H1 (cell line): Measurements from ENCODE around the gene DYNLT2B. TPM values are rescaled to one million over a fixed set of nuclear protein-coding genes. Genes with fewer than 3 reads are reported as not detected.

Experiments used
- CTCF ChIA-PET: fragments of 300-600 bp; sonication (Branson Sonifier 250); formaldehyde crosslinking; loops from one replicate; lab custom pipeline; 2021; ENCODE audit not compliant: partially characterized antibody; lab: Charles Lee
- POLR2A ChIA-PET: fragments of 300-600 bp; sonication (Branson Sonifier 250); formaldehyde crosslinking; loops from one replicate; lab custom pipeline; 2021; ENCODE audit warnings: inconsistent platforms; ENCODE audit not compliant: partially characterized antibody; lab: Charles Lee
- DNase-seq, 2 experiments: peaks; one replicate each; pipeline versions ENCODE4 v3.0.0 to v3.0.0-alpha.2; 2010 to 2022; ENCODE audit warnings: low spot score in 2 of 2, low read depth in 1 of 2, mixed read lengths in 1 of 2
- FAIRE-seq: peaks from 2 replicates; lab custom pipeline; 2011; peaks lifted over from hg19 to GRCh38; lab: Jason Lieb, UNC
- H2AFZ ChIP-seq: 2 replicates; pipeline ENCODE4 v1.8.1; 2012; ENCODE audit warnings: low read length, inconsistent platforms
- H2AK5ac ChIP-seq: 2 replicates; pipeline ENCODE4 v1.6.1; 2013; ENCODE audit warnings: low read depth, low read length
- H2BK120ac ChIP-seq: replicated peaks from 2 replicates; pipeline ENCODE3; 2013; ENCODE audit warnings: low read depth, low read length, inconsistent platforms
- H2BK12ac ChIP-seq: 2 replicates; pipeline ENCODE4 v1.6.1; 2013; ENCODE audit warnings: low read depth, low read length
- H2BK15ac ChIP-seq: 2 replicates; pipeline ENCODE4 v1.6.1; 2013; ENCODE audit warnings: low read length
- H2BK20ac ChIP-seq: 2 replicates; pipeline ENCODE4 v1.6.1; 2013; ENCODE audit warnings: low read length
- H2BK5ac ChIP-seq: 2 replicates; pipeline ENCODE4 v1.6.1; 2013; ENCODE audit warnings: low read depth, low read length
- H3K14ac ChIP-seq: 2 replicates; pipeline ENCODE4 v1.6.1; 2013; ENCODE audit warnings: inconsistent platforms; ENCODE audit not compliant: insufficient read length
- H3K18ac ChIP-seq: 2 replicates; pipeline ENCODE4 v1.6.1; 2013; ENCODE audit warnings: low read length; ENCODE audit errors: extremely low read depth
- H3K23ac ChIP-seq: 2 replicates; pipeline ENCODE4 v1.6.1; 2013; ENCODE audit warnings: inconsistent platforms; ENCODE audit not compliant: insufficient read length
- H3K23me2 ChIP-seq: 2 replicates; pipeline ENCODE4 v1.6.1; 2013; ENCODE audit warnings: low read depth, low read length
- H3K27ac ChIP-seq: 2 replicates; pipeline ENCODE4 v1.6.1; 2011; ENCODE audit warnings: low read depth, low read length, inconsistent platforms
- H3K27me3 ChIP-seq, 4 experiments: replicated peaks in 1 of 4; 1 replicate in 1 of 4; 2 replicates in 3 of 4; pipeline versions ENCODE4 v1.6.1 to v1.8.1; 2011 to 2013; ENCODE audit warnings: low read length in 3 of 4, mild to moderate bottlenecking in 3 of 4, inconsistent platforms in 2 of 4, mixed read lengths in 2 of 4, moderate library complexity in 1 of 4; ENCODE audit not compliant: control insufficient read depth in 3 of 4, insufficient read depth in 3 of 4; ENCODE audit errors: extremely low read depth in 1 of 4
- H3K36me3 ChIP-seq, 4 experiments: 2 replicates each; pipeline versions ENCODE4 v1.6.1 to v1.8.1; 2011 to 2013; ENCODE audit warnings: mild to moderate bottlenecking in 4 of 4, low read length in 3 of 4, moderate library complexity in 2 of 4, control low read depth in 1 of 4, inconsistent platforms in 1 of 4; ENCODE audit not compliant: insufficient read depth in 4 of 4, control insufficient read depth in 2 of 4
- H3K4ac ChIP-seq: replicated peaks from 2 replicates; pipeline ENCODE3; 2013; ENCODE audit warnings: low read length, low read depth, mixed read lengths, inconsistent platforms; ENCODE audit not compliant: insufficient read length
- H3K4me1 ChIP-seq, 4 experiments: replicated peaks in 1 of 4; 1 replicate in 1 of 4; 2 replicates in 3 of 4; pipeline versions ENCODE4 v1.6.1 to v1.8.1; 2011 to 2013; ENCODE audit warnings: low read length in 3 of 4, inconsistent platforms in 2 of 4, mixed read lengths in 1 of 4; ENCODE audit not compliant: insufficient read depth in 4 of 4, control insufficient read depth in 3 of 4
- H3K4me2 ChIP-seq, 2 experiments: 2 replicates each; pipeline versions ENCODE4 v1.6.1 to v1.8.1; 2011 to 2013; ENCODE audit warnings: low read depth in 2 of 2, low read length in 2 of 2, control low read depth in 1 of 2, inconsistent platforms in 1 of 2, mild to moderate bottlenecking in 1 of 2; ENCODE audit not compliant: insufficient read depth in 1 of 2
- H3K4me3 ChIP-seq, 4 experiments: fragments of 200-600, 300-600 bp in 1 of 4; sonication (generic), shearing (Covaris generic), sonication (Bioruptor Twin) in 1 of 4; 2 replicates each; pipeline versions ENCODE4 v1.5.1 to v1.8.1; 2011 to 2016; ENCODE audit warnings: low read length in 4 of 4, low read depth in 3 of 4, control low read depth in 2 of 4, inconsistent platforms in 2 of 4, mild to moderate bottlenecking in 2 of 4, mixed read lengths in 1 of 4, moderate library complexity in 1 of 4; ENCODE audit not compliant: insufficient read depth in 2 of 4; ENCODE audit errors: extremely low read depth in 1 of 4
- H3K56ac ChIP-seq: replicated peaks from 2 replicates; pipeline ENCODE3; 2013; ENCODE audit warnings: low read depth, mild to moderate bottlenecking, mixed read lengths, low read length, inconsistent platforms; ENCODE audit not compliant: insufficient read length
- H3K79me1 ChIP-seq: 2 replicates; pipeline ENCODE4 v1.6.1; 2013; ENCODE audit warnings: low read depth, low read length, control low read depth
- H3K79me2 ChIP-seq, 2 experiments: 2 replicates each; pipeline versions ENCODE4 v1.6.1 to v1.8.1; 2012 to 2013; ENCODE audit warnings: low read length in 2 of 2, mild to moderate bottlenecking in 2 of 2, inconsistent platforms in 1 of 2; ENCODE audit not compliant: insufficient read depth in 2 of 2, control insufficient read depth in 1 of 2
- H3K9ac ChIP-seq, 4 experiments: replicated peaks in 1 of 4; 1 replicate in 1 of 4; 2 replicates in 3 of 4; pipeline versions ENCODE4 v1.6.1 to v1.8.1; 2011 to 2013; ENCODE audit warnings: low read depth in 3 of 4, low read length in 3 of 4, control low read depth in 2 of 4, mild to moderate bottlenecking in 2 of 4, moderate library complexity in 2 of 4, inconsistent platforms in 1 of 4; ENCODE audit errors: extremely low read depth in 1 of 4
- H3K9me3 ChIP-seq, 2 experiments: 2 replicates each; pipeline versions ENCODE4 v1.6.1 to v1.8.1; 2012 to 2013; ENCODE audit warnings: mild to moderate bottlenecking in 2 of 2, moderate library complexity in 2 of 2, control low read depth in 1 of 2, inconsistent platforms in 1 of 2, low read depth in 1 of 2, low read length in 1 of 2, mixed read lengths in 1 of 2; ENCODE audit not compliant: insufficient read depth in 2 of 2
- H4K20me1 ChIP-seq, 2 experiments: replicated peaks in 1 of 2; 2 replicates each; pipeline versions ENCODE3 to v1.8.1; 2011 to 2013; ENCODE audit warnings: inconsistent platforms in 2 of 2, low read length in 2 of 2, mild to moderate bottlenecking in 1 of 2; ENCODE audit not compliant: insufficient read depth in 2 of 2, control insufficient read depth in 1 of 2
- H4K5ac ChIP-seq: 2 replicates; pipeline ENCODE4 v1.6.1; 2013; ENCODE audit warnings: low read length, low read depth, mixed read lengths, inconsistent platforms; ENCODE audit not compliant: insufficient read length
- H4K8ac ChIP-seq: 2 replicates; pipeline ENCODE4 v1.8.0; 2013; ENCODE audit warnings: mild to moderate bottlenecking, moderate library complexity, low read length, inconsistent platforms; ENCODE audit not compliant: insufficient read depth; ENCODE audit errors: extremely low read depth
- H4K91ac ChIP-seq: replicated peaks from 2 replicates; pipeline ENCODE3; 2013; ENCODE audit warnings: low read length, mixed read lengths, inconsistent platforms; ENCODE audit not compliant: insufficient read length
- CEBPB ChIP-seq: IDR thresholded peaks from 2 replicates; pipeline ENCODE4 v1.6.1; 2012; ENCODE audit warnings: low read depth, low read length
- CHD2 ChIP-seq: IDR thresholded peaks from 2 replicates; pipeline ENCODE4 v1.6.1; 2012; ENCODE audit warnings: low read length, improper control_type of control experiment
- EGR1 ChIP-seq: IDR thresholded peaks from 2 replicates; pipeline ENCODE4 v1.6.1; 2011; ENCODE audit warnings: low read depth, low read length, borderline replicate concordance
- FOSL1 ChIP-seq: IDR thresholded peaks from 2 replicates; pipeline ENCODE4 v1.6.1; 2011; ENCODE audit warnings: mild to moderate bottlenecking, low read depth, low read length, moderate library complexity; ENCODE audit not compliant: insufficient read depth
- MAX ChIP-seq: IDR thresholded peaks from 2 replicates; pipeline ENCODE4 v1.6.1; 2012; ENCODE audit warnings: inconsistent platforms
- NRF1 ChIP-seq: IDR thresholded peaks from 2 replicates; pipeline ENCODE4 v1.6.1; 2011; ENCODE audit warnings: mild to moderate bottlenecking, low read depth, low read length, improper control_type of control experiment
- POLR2A ChIP-seq, 2 experiments: IDR thresholded peaks; 1 replicate in 1 of 2; 2 replicates in 1 of 2; pipeline ENCODE4 v1.6.1; 2011; ENCODE audit warnings: low read depth in 2 of 2, low read length in 2 of 2, mild to moderate bottlenecking in 2 of 2; ENCODE audit errors: control extremely low read depth in 1 of 2
- RNF2 ChIP-seq: fragments of 200-900, 300-1000 bp; sonication (generic); IDR thresholded peaks from 2 replicates; pipeline ENCODE4 v1.7.1; 2016; ENCODE audit warnings: borderline replicate concordance, low read depth, mild to moderate bottlenecking, antibody characterized with exemption, low read length; ENCODE audit not compliant: poor library complexity, severe bottlenecking; ENCODE audit errors: missing control alignments
- SIN3A ChIP-seq, 2 experiments: IDR thresholded peaks in 1 of 2; conservative IDR thresholded peaks in 1 of 2; 2 replicates each; pipeline ENCODE4 v1.6.1; 2011 to 2012; ENCODE audit warnings: low read length in 2 of 2, improper control_type of control experiment in 1 of 2, low read depth in 1 of 2, mild to moderate bottlenecking in 1 of 2
- SIRT6 ChIP-seq: IDR thresholded peaks from one replicate; pipeline ENCODE4 v1.7.1; 2012; ENCODE audit warnings: low read length, inconsistent platforms
- SP1 ChIP-seq: IDR thresholded peaks from 2 replicates; pipeline ENCODE4 v1.6.1; 2011; ENCODE audit warnings: low read depth, low read length
- SRF ChIP-seq: IDR thresholded peaks from 2 replicates; pipeline ENCODE4 v1.6.1; 2011; ENCODE audit warnings: mild to moderate bottlenecking, low read depth, low read length, moderate library complexity
- TAF7 ChIP-seq: optimal IDR thresholded peaks from 2 replicates; pipeline ENCODE3; 2011; ENCODE audit warnings: low read depth, mild to moderate bottlenecking, inconsistent platforms, low read length, moderate library complexity, borderline replicate concordance
- USF2 ChIP-seq: IDR thresholded peaks from 2 replicates; pipeline ENCODE4 v1.6.1; 2011; ENCODE audit warnings: low read length, improper control_type of control experiment
- WGBS, 2 experiments: shearing (Covaris generic) in 1 of 2; methylation state at CpG; one replicate each; pipeline versions ENCODE4 v1.1.6 to v1.1.7; 2013 to 2015; ENCODE audit warnings: low lambda C conversion rate in 2 of 2, mixed read lengths in 2 of 2, inconsistent platforms in 1 of 2, low coverage in 1 of 2, missing lambda C conversion rate in 1 of 2; ENCODE audit not compliant: insufficient replicate concordance in 2 of 2, insufficient coverage in 1 of 2, insufficient read length in 1 of 2; ENCODE audit errors: extremely low coverage in 1 of 2, missing lambda C conversion rate in 1 of 2; 5-methylcytosine and 5-hydroxymethylcytosine counted together
- polyA plus RNA-seq, 7 experiments: library from polyadenylated mRNA; depleted of rRNA in 3 of 7; stranded (reverse) in 5 of 7; unstranded in 2 of 7; fragments of >200 nt in 5 of 7; fragments of 200-250 nt in 2 of 7; gene quantifications; 1 replicate in 5 of 7; 2 replicates in 1 of 7; 4 replicates in 1 of 7; pipeline versions ENCODE4 v1.2.1 to v1.2.3, GENCODE V29; 2011 to 2013; ENCODE audit warnings: missing spikeins in 2 of 7, mixed read lengths in 2 of 7
- total RNA-seq: library from RNA; stranded (reverse); fragmentation: NEBNext Ultra II Directional; extraction: Animal tissue kit (Norgen Biotek cat#: 25700); gene quantifications from 2 replicates; pipeline ENCODE4 v1.2.1, GENCODE V29; 2021

Gene DYNLT2B
- total and polyA plus RNA-seq, 2 of the 8 experiments (the other 6 are each of a cell fraction or from before 2014, with no cell fraction given), result 10.9 to 22.2 TPM

- Histone ChIP-seq H3K4ac (no peak overlapping the region), H2AK5ac (no peak overlapping the region), H3K9me3 (no peaks in the 10 kb centered on the region), H4K8ac (no peak overlapping the region), H4K20me1 (no peaks in the 10 kb centered on the region), H4K5ac (no peak overlapping the region), H3K4me3 (no peak overlapping the region), H3K4me1 (no peaks in the 10 kb centered on the region), H3K4me2 (no peak overlapping the region), H2BK20ac (no peak overlapping the region), H3K23ac (no peak overlapping the region), H3K27me3 (no peaks in the 10 kb centered on the region), H3K36me3 (peaks cover 0 to 10% (median 2%) of the 10 kb centered on the region in 4 experiments; a peak in 3 of 8 replicates), H3K79me2 (no peaks in the 10 kb centered on the region), H3K23me2 (no peaks in the 10 kb centered on the region), H3K27ac (no peak overlapping the region), H2BK120ac (no peak overlapping the region), H3K9ac (no peak overlapping the region), H3K56ac (no peak overlapping the region), H2BK15ac (no peak overlapping the region), H2BK5ac (no peak overlapping the region), H4K91ac (no peak overlapping the region), H3K79me1 (no peaks in the 10 kb centered on the region), H3K18ac (no peak overlapping the region), H2AFZ (no peak overlapping the region), H2BK12ac (no peak overlapping the region), H3K14ac (no peak overlapping the region)
- no peak for FAIRE-seq
- DNase-seq, result no peak
- WGBS, 2 experiments, result 95% methylated on average over 16 of the region's 16 CpGs; no CpG with 5 or more reads in 1 of the 2 experiments
- POLR2A ChIA-PET, result no interaction called here
- CTCF ChIA-PET, result interaction anchor here (0.7 to 2.5 kb wide), 6 partner anchors 10 to 272 kb away, joined by 3 to 9 read pairs (median 4); no protein-coding TSS in a partner anchor
- TF ChIP-seq CHD2, result no peak
- TF ChIP-seq FOSL1, result no peak
- TF ChIP-seq NRF1, result no peak
- TF ChIP-seq TAF7, result no peak
- TF ChIP-seq CEBPB, result no peak
- TF ChIP-seq MAX, result no peak
- no peak for TF ChIP-seq RNF2
- TF ChIP-seq USF2, result no peak
- TF ChIP-seq SIN3A (conservative IDR thresholded peaks at IDR 0.05 in 1 of 2, IDR thresholded peaks at IDR 0.05 in 1 of 2; ENCODE audit: low read depth in 1 of 2, low read length in 2 of 2), result no peak
- TF ChIP-seq SP1, result no peak
- no peak for TF ChIP-seq SIRT6
- no peak for TF ChIP-seq SRF
- no peak for TF ChIP-seq EGR1
- no peak for TF ChIP-seq POLR2A (IDR thresholded peaks at IDR 0.05; ENCODE audit: control extremely low read depth in 1 of 2, low read depth in 2 of 2, low read length in 2 of 2)
Measured at GRCh38 chr3:196251918-196252317, 66.1 kb downstream of the DYNLT2B start.
